Transverse colon (tissue), 4 donors: ENCODE data around the gene TUBB3.

Source experiments
- CTCF ChIP-seq, 5 experiments: fragments of 200-600 bp in 3 of 5; fragments of 450-650 bp in 2 of 5; sonication (generic) in 3 of 5; IDR thresholded peaks; 1 replicate in 2 of 5; 2 replicates in 3 of 5; pipeline ENCODE4 v1.5.1; 2016 to 2017; ENCODE audit warnings: antibody characterized with exemption in 5 of 5, inconsistent platforms in 3 of 5, mild to moderate bottlenecking in 2 of 5, moderate library complexity in 1 of 5
- EP300 ChIP-seq: sonication (generic); formaldehyde crosslinking; IDR thresholded peaks from one replicate; pipeline ENCODE4 v1.6.1; 2017; ENCODE audit warnings: antibody characterized with exemption, low read depth
- POLR2A ChIP-seq: fragments of 450-650 bp; IDR thresholded peaks from one replicate; pipeline ENCODE4 v1.6.1; 2016; ENCODE audit warnings: antibody characterized with exemption, mild to moderate bottlenecking, moderate library complexity
- POLR2AphosphoS5 ChIP-seq, 3 donors: sonication (generic); formaldehyde crosslinking; IDR thresholded peaks; one replicate each; pipeline ENCODE4 v1.6.1; 2016; ENCODE audit warnings: antibody characterized with exemption in 3 of 3

GRCh38 chr16:89911375-89911774 is 11.8 kb upstream of the TUBB3 start:
- TF ChIP-seq EP300, result no peak
- TF ChIP-seq POLR2A, result no peak
- no peak for TF ChIP-seq CTCF (IDR thresholded peaks at IDR 0.05)
- TF ChIP-seq POLR2AphosphoS5 (IDR thresholded peaks at IDR 0.05), result peak in 1 of 3 donors; percentile 35
